T47D (cell line): ENCODE results near the gene ATP9A.
"Not testable (repeated sequence)": the region's sequence is repeated elsewhere in the genome, so short reads cannot be mapped to it uniquely, and the experiment has no call there.

Experiments used
- DNase-seq, 2 experiments: peaks; one replicate each; pipeline versions ENCODE4 v3.0.0 to v3.0.0-alpha.2; 2011 to 2012; ENCODE audit warnings: low read depth in 1 of 2, low spot score in 1 of 2
- JUND ChIP-seq: IDR thresholded peaks from 2 replicates; pipeline ENCODE4 v1.6.1; 2012; ENCODE audit warnings: low read depth
- in situ Hi-C: cut with HindIII; loops from 2 replicates; pipeline ENCODE4 v1.10.0; 2016; ENCODE audit warnings: low sequenced_read_pairs, low pct_unique_long_range_greater_than_20kb

The ATP9A gene

GRCh38 chr20:51698252-51698651 is 69.9 kb downstream of the ATP9A start:
- in situ Hi-C loops, result no loop called here
- DNase-seq, result no peak
- no peak for TF ChIP-seq JUND

GRCh38 chr20:51697096-51697826 is 70.9 kb downstream of the ATP9A start:
- in situ Hi-C loops, result no loop called here
- TF ChIP-seq JUND, result no peak
- DNase-seq, result no peak

GRCh38 chr20:51696304-51697071 is 71.7 kb downstream of the ATP9A start:
- DNase-seq, result no peak

GRCh38 chr20:51695574-51696303 is 72.5 kb downstream of the ATP9A start:
- in situ Hi-C loops, result no loop called here
- DNase-seq, result no peak
- TF ChIP-seq JUND, result no peak

More at GRCh38 chr20:51696304-51697071, 71.7 kb downstream of the ATP9A start:
- no peak for TF ChIP-seq JUND
- in situ Hi-C loops, result no loop called here

GRCh38 chr20:51692806-51693400 is 75.3 kb downstream of the ATP9A start:
- DNase-seq, result no peak
- in situ Hi-C loops, result no loop called here
- TF ChIP-seq JUND, result no peak

GRCh38 chr20:51691703-51692102 is 76.5 kb downstream of the ATP9A start:
- in situ Hi-C loops, result no loop called here
- no peak for TF ChIP-seq JUND
- DNase-seq, result no peak

- in situ Hi-C loops, result no loop called here
- no peak for DNase-seq
- no peak for TF ChIP-seq JUND
Observed at GRCh38 chr20:51688600-51689244, 79.5 kb downstream of the ATP9A start.

- no peak for DNase-seq
- in situ Hi-C loops, result no loop called here
- no peak for TF ChIP-seq JUND
Observed at GRCh38 chr20:51687630-51688029, 80.6 kb downstream of the ATP9A start.

- TF ChIP-seq JUND, result no peak
- no peak for DNase-seq
- in situ Hi-C loops, result no loop called here
Observed at GRCh38 chr20:51687108-51687507, 81.1 kb downstream of the ATP9A start.

GRCh38 chr20:51685494-51685893 is 82.7 kb downstream of the ATP9A start:
- DNase-seq, in situ Hi-C loops: not testable (repeated sequence)

- DNase-seq, result no peak
- in situ Hi-C loops, result no loop called here
- TF ChIP-seq JUND, result no peak
Observed at GRCh38 chr20:51680067-51680749, 88.0 kb downstream of the ATP9A start.

- in situ Hi-C loops, result no loop called here
- TF ChIP-seq JUND, result no peak
- DNase-seq, result no peak
Observed at GRCh38 chr20:51679254-51679921, 88.8 kb downstream of the ATP9A start.
